Measurements from ENCODE around the gene PER2.
"Not testable (repeated sequence)": the region's sequence is repeated elsewhere in the genome, so short reads cannot be mapped to it uniquely, and the experiment has no call there.

The PER2 gene

DNA sequence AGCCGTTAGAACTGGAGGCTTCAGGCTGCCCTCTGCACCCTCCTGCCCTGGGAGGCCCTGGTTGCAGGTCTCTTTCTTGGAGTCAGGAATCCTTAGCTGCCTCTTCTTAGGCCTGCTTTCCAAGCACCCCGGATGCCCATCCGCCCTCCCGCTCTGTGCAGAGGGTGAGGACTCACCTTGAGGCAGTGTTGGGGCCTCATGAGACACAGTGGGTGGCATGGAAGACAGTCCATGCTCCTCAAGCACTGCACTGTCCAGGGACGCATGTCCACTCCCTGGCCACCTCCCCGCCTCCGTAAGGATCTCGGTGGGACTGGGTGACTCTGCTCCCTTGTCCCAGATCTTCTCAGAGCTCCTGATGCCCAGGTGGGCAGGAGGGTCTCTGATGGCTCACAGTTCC is 26.2 kb upstream of the PER2 start:
- intact Hi-C loops (cut with DNase I; ENCODE audit: low total_unique reads): no loop called here

DNA sequence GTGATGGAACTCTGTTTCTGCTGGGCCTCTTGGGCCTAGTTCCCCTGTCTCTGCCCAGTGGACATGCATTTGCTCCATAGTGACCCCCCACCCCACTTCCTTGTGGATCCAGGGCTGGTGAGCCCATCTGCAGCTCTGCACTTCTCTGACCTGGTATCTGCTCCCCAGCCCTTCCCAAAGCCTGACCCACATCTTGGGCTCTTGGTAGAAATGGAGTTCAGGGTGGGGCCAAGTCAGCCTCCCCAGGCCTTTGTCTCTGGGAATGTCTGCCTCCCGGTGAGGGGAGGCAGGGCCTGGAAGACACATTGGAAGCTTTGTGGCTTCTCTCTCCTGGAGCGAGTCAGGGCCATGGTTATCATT is 25.6 kb upstream of the PER2 start:
- Histone ChIP-seq H3K4me1 (no peaks in the 10 kb centered on the region), H3K36me3 (no peaks in the 10 kb centered on the region), H3K27me3 (peaks cover 0 to 9% of the 10 kb centered on the region in 2 donors), H3K27ac (no peak overlapping the region), H3K4me3 (no peak overlapping the region), H3K9me3 (no peaks in the 10 kb centered on the region)
- no peak for DNase-seq
- intact Hi-C loops (cut with DNase I; ENCODE audit: low total_unique reads): no loop called here
- TF ChIP-seq, protein P1, sequence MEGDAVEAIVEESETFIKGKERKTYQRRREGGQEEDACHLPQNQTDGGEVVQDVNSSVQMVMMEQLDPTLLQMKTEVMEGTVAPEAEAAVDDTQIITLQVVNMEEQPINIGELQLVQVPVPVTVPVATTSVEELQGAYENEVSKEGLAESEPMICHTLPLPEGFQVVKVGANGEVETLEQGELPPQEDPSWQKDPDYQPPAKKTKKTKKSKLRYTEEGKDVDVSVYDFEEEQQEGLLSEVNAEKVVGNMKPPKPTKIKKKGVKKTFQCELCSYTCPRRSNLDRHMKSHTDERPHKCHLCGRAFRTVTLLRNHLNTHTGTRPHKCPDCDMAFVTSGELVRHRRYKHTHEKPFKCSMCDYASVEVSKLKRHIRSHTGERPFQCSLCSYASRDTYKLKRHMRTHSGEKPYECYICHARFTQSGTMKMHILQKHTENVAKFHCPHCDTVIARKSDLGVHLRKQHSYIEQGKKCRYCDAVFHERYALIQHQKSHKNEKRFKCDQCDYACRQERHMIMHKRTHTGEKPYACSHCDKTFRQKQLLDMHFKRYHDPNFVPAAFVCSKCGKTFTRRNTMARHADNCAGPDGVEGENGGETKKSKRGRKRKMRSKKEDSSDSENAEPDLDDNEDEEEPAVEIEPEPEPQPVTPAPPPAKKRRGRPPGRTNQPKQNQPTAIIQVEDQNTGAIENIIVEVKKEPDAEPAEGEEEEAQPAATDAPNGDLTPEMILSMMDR (IDR thresholded peaks at IDR 0.05): no peak

More for the DNA sequence above, 26.2 kb upstream of the PER2 start:
- Histone ChIP-seq H3K9me3 (no peaks in the 10 kb centered on the region), H3K27me3 (peaks cover 0 to 8% of the 10 kb centered on the region in 2 donors), H3K4me1 (peaks cover 0 to 4% (median 2%) of the 10 kb centered on the region in 4 donors), H3K4me3 (no peak overlapping the region), H3K27ac (no peak overlapping the region), H3K36me3 (no peaks in the 10 kb centered on the region)
- TF ChIP-seq, protein P1 (IDR thresholded peaks at IDR 0.05): no peak
- no peak for DNase-seq

DNA sequence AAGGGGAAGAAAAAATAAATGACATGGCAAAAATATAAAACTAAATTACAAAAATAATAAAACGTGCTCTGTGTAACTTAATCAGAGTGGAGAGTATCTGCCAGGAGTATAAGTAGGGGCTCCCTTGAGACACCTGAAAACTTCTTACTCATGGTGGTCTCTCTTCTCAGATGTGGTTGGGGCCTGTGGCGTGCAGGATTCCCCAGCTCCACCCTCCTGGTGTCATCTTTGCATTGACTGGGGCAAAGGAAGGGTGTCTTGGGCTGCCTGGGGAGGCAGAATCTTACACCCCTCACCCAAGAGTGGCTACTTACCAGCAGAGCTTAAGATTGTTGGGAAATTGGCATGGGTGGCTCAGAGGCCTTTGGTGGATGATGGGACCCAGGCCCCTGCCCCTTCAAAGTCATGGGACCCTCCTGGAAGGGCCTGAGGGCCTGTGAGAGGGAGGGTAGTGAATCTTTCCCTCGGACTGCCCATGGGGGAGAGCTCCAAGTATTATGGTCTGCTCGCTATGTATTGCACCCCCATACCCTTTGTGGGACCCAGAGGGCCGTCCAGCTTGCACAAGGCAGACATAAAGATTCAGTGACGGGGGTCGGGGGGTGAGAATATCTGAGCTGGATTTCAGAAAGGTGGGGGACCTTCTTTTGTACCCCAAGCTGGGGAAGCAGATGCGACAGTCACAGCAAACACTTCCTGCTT is 25.0 kb upstream of the PER2 start:
- H3K9me3 ChIP-seq: no peaks in the 10 kb centered on the region
- TF ChIP-seq, protein P1 (IDR thresholded peaks at IDR 0.05): no peak
- peaks cover 0 to 9% of the 10 kb centered on the region in 2 donors for H3K27me3 ChIP-seq
- no peak for DNase-seq
- intact Hi-C loops (cut with DNase I; ENCODE audit: low total_unique reads): no loop called here
- no peak overlapping the region for H3K27ac ChIP-seq
- no peaks in the 10 kb centered on the region for H3K36me3 ChIP-seq
- no peaks in the 10 kb centered on the region for H3K4me1 ChIP-seq
- no peak overlapping the region for H3K4me3 ChIP-seq

DNA sequence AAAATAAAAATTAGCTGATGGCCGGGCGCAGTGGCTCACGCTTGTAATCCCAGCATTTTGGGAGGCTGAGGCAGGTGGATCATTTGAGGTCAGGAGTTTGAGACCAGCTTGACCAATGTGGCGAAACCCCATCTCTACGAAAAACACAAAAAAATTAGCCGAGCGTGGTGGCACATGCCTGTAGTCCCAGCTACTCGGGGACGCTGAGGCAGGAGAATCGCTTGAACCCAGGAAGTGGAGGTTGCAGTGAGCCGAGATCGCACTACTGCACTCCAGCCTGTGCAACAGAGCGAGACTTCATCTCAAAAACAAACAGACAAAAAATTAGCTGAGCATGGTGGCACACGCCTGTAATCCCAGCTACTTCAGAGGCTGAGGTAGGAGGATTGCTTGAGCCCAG is 22.3 kb upstream of the PER2 start:
- intact Hi-C loops (cut with DNase I; ENCODE audit: low total_unique reads); H3K4me3 ChIP-seq; H3K36me3 ChIP-seq; H3K9me3 ChIP-seq; DNase-seq; H3K27ac ChIP-seq; H3K4me1 ChIP-seq; H3K27me3 ChIP-seq: not testable (repeated sequence)

DNA sequence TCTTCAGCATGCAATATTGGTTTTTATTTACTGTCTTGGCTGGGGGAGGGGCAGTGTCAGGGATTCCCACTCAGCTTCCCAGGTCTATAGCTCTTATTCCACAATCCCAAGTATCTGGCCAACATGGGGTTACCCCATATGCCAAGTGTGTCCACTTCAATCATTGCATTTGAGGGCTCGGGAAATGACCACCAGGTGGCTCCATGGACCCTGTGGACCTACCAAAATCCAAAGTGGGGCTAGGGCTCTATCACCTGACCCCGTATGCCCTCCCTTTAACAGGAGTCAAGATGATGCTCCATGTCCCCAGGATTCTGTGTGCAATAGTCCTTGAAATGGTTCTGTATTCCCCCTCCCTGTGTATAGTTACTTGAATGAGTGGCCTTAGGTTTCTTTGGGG is 19.8 kb upstream of the PER2 start:
- Histone ChIP-seq H3K27ac (no peak overlapping the region), H3K27me3 (peaks cover 0 to 9% of the 10 kb centered on the region in 2 donors), H3K4me3 (no peak overlapping the region), H3K36me3 (no peaks in the 10 kb centered on the region), H3K9me3 (no peaks in the 10 kb centered on the region), H3K4me1 (no peaks in the 10 kb centered on the region)
- intact Hi-C loops (cut with DNase I; ENCODE audit: low total_unique reads): no loop called here
- TF ChIP-seq, protein P1 (IDR thresholded peaks at IDR 0.05): no peak
- DNase-seq: no peak

DNA sequence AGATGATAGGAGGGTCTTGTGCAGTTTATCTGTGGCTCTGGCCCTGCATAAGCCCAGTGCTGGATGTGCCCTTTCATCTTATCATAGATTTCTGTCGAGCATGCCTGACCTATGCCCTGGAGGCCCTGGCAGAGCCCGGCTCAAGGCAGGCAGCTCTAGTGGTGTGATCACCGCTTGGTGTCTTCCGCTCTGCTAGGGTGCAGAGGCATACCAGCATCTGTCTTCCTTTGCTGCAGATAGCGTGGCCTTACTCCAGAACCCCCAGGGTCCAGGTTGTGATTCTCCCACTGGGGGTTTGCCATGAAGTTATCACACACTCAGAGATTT is 18.2 kb upstream of the PER2 start:
- H3K27ac ChIP-seq: no peak overlapping the region
- TF ChIP-seq, protein P1 (IDR thresholded peaks at IDR 0.05): no peak
- intact Hi-C loops (cut with DNase I; ENCODE audit: low total_unique reads): no loop called here
- H3K9me3 ChIP-seq: no peaks in the 10 kb centered on the region
- no peak for DNase-seq
- H3K4me1 ChIP-seq: no peaks in the 10 kb centered on the region
- H3K4me3 ChIP-seq: no peak overlapping the region
- no peaks in the 10 kb centered on the region for H3K36me3 ChIP-seq
- peaks cover 0 to 9% of the 10 kb centered on the region in 2 donors for H3K27me3 ChIP-seq
